Choroid plexus epithelial cell (primary cell): ENCODE measurements around the gene NDOR1.

Source experiments
- DNase-seq: peaks from one replicate; pipeline ENCODE4 v3.0.0-alpha.2; 2010; ENCODE audit warnings: low read depth
- H3K4me3 ChIP-seq: 2 replicates; pipeline ENCODE4 v1.5.1; 2011; ENCODE audit warnings: low read depth, mild to moderate bottlenecking, control low read depth, low read length, moderate library complexity
- CTCF ChIP-seq: conservative IDR thresholded peaks from 2 replicates; pipeline ENCODE4 v1.5.1; 2011; ENCODE audit warnings: low read depth, mild to moderate bottlenecking, control low read depth, inconsistent platforms, low read length, moderate library complexity

NDOR1 gene

GRCh38 chr9:137225699-137226331 is 20.3 kb downstream of the NDOR1 start:
- no peak overlapping the region for H3K4me3 ChIP-seq
- DNase-seq = no peak
- TF ChIP-seq CTCF = no peak

- no peak overlapping the region for H3K4me3 ChIP-seq
- TF ChIP-seq CTCF = no peak
- DNase-seq = no peak
Measured at GRCh38 chr9:137226338-137227053, 21.0 kb downstream of the NDOR1 start.

- peak; percentile 89 for TF ChIP-seq CTCF
- DNase-seq = peak; percentile 78
- no peak within 1 kb of the TSS for H3K4me3 ChIP-seq
Measured at GRCh38 chr9:137227054-137227852, 21.8 kb downstream of the NDOR1 start, which contains the start of gene RNF224. Gene RNF224 (plus strand): TSS chr9:137227502. CDS start chr9:137228336, 834 bp downstream.

GRCh38 chr9:137227853-137228505 is 22.5 kb downstream of the NDOR1 start:
- TF ChIP-seq CTCF = no peak
- H3K4me3 ChIP-seq = no peak overlapping the region
- no peak for DNase-seq

- no peak for TF ChIP-seq CTCF
- no peak for DNase-seq
- H3K4me3 ChIP-seq = no peak overlapping the region
Measured at GRCh38 chr9:137228506-137228967, 23.0 kb downstream of the NDOR1 start.

GRCh38 chr9:137228968-137229896 is 23.7 kb downstream of the NDOR1 start:
- DNase-seq = no peak
- no peak for TF ChIP-seq CTCF
- H3K4me3 ChIP-seq = no peak overlapping the region
